Gastrocnemius medialis (tissue), 4 donors: ENCODE measurements around the gene ATP8B4. TPM values are rescaled to one million over a fixed set of nuclear protein-coding genes. Genes with fewer than 3 reads are reported as not detected.

ENCODE experiments used
- ATAC-seq, 2 donors: fragments of 150-250 bp; one replicate each; pipeline ENCODE4 v1.9.1; 2016
- DNase-seq, 2 donors: peaks; one replicate each; pipeline ENCODE4 v3.0.0-alpha.2; 2019
- H3K27ac ChIP-seq, 4 donors: fragments of 200-600 bp; sonication (generic); 1 replicate in 1 of 4; 2 replicates in 3 of 4; pipeline ENCODE4 v1.5.1; 2016 to 2018; ENCODE audit warnings: mild to moderate bottlenecking in 2 of 4, moderate library complexity in 1 of 4
- H3K27me3 ChIP-seq, 3 donors: fragments of 200-600 bp; sonication (generic) in 2 of 3; 1 replicate in 1 of 3; 2 replicates in 2 of 3; pipeline versions ENCODE4 v1.5.1 to v1.6.0; 2016 to 2019; ENCODE audit warnings: mild to moderate bottlenecking in 1 of 3, moderate library complexity in 1 of 3
- H3K36me3 ChIP-seq, 2 donors: fragments of 200-600 bp; sonication (generic) in 1 of 2; one replicate each; pipeline ENCODE4 v1.5.1; 2017 to 2018
- H3K4me1 ChIP-seq, 2 donors: fragments of 200-600 bp; sonication (generic) in 1 of 2; one replicate each; pipeline ENCODE4 v1.5.1; 2016 to 2017; ENCODE audit warnings: mild to moderate bottlenecking in 2 of 2
- H3K4me3 ChIP-seq, 4 donors: fragments of 200-600 bp; sonication (generic) in 3 of 4; 1 replicate in 1 of 4; 2 replicates in 3 of 4; pipeline ENCODE4 v1.5.1; 2016 to 2019; ENCODE audit warnings: mild to moderate bottlenecking in 2 of 4
- H3K9me3 ChIP-seq, 3 donors: fragments of 200-600 bp; sonication (generic) in 2 of 3; 1 replicate in 1 of 3; 2 replicates in 2 of 3; pipeline ENCODE4 v1.5.1; 2016 to 2019
- POLR2A ChIP-seq, 2 donors: fragments of 450-650 bp; IDR thresholded peaks; one replicate each; pipeline ENCODE4 v1.6.1; 2017; ENCODE audit warnings: antibody characterized with exemption in 2 of 2, mild to moderate bottlenecking in 2 of 2, moderate library complexity in 2 of 2
- in situ Hi-C, 4 donors: fragments of 200-750 bp; cut with MboI; loops; one replicate each; pipeline versions ENCODE4 v1.15.0 to v1.8.0; 2017; ENCODE audit warnings: low sequenced_read_pairs in 4 of 4
- intact Hi-C: fragments of 100-400 bp; cut with DNase I; formaldehyde crosslinking; loops from one replicate; pipeline ENCODE4 v1.15.1; 2023; ENCODE audit warnings: low total_unique reads
- total RNA-seq, 4 donors: library from RNA; depleted of rRNA; stranded (reverse); fragments of >200 nt; gene quantifications; one replicate each; pipeline versions ENCODE4 v1.1.0 to v1.2.3, GENCODE V29; 2016
- TF ChIP-seq, protein P1 (sequence below), 5 experiments: fragments of 450-650 bp in 3 of 5; fragments of 200-600 bp in 2 of 5; sonication (generic) in 2 of 5; IDR thresholded peaks in 4 of 5; conservative IDR thresholded peaks in 1 of 5; 1 replicate in 4 of 5; 2 replicates in 1 of 5; pipeline ENCODE4 v1.5.1; 2016 to 2019; ENCODE audit warnings: antibody characterized with exemption in 5 of 5, mild to moderate bottlenecking in 3 of 5, moderate library complexity in 3 of 5

Gene ATP8B4, protein sequence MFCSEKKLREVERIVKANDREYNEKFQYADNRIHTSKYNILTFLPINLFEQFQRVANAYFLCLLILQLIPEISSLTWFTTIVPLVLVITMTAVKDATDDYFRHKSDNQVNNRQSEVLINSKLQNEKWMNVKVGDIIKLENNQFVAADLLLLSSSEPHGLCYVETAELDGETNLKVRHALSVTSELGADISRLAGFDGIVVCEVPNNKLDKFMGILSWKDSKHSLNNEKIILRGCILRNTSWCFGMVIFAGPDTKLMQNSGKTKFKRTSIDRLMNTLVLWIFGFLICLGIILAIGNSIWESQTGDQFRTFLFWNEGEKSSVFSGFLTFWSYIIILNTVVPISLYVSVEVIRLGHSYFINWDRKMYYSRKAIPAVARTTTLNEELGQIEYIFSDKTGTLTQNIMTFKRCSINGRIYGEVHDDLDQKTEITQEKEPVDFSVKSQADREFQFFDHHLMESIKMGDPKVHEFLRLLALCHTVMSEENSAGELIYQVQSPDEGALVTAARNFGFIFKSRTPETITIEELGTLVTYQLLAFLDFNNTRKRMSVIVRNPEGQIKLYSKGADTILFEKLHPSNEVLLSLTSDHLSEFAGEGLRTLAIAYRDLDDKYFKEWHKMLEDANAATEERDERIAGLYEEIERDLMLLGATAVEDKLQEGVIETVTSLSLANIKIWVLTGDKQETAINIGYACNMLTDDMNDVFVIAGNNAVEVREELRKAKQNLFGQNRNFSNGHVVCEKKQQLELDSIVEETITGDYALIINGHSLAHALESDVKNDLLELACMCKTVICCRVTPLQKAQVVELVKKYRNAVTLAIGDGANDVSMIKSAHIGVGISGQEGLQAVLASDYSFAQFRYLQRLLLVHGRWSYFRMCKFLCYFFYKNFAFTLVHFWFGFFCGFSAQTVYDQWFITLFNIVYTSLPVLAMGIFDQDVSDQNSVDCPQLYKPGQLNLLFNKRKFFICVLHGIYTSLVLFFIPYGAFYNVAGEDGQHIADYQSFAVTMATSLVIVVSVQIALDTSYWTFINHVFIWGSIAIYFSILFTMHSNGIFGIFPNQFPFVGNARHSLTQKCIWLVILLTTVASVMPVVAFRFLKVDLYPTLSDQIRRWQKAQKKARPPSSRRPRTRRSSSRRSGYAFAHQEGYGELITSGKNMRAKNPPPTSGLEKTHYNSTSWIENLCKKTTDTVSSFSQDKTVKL
- 1 to 10 TPM; 1.7 to 3.4 (median 2.4) TPM for total RNA-seq

DNA sequence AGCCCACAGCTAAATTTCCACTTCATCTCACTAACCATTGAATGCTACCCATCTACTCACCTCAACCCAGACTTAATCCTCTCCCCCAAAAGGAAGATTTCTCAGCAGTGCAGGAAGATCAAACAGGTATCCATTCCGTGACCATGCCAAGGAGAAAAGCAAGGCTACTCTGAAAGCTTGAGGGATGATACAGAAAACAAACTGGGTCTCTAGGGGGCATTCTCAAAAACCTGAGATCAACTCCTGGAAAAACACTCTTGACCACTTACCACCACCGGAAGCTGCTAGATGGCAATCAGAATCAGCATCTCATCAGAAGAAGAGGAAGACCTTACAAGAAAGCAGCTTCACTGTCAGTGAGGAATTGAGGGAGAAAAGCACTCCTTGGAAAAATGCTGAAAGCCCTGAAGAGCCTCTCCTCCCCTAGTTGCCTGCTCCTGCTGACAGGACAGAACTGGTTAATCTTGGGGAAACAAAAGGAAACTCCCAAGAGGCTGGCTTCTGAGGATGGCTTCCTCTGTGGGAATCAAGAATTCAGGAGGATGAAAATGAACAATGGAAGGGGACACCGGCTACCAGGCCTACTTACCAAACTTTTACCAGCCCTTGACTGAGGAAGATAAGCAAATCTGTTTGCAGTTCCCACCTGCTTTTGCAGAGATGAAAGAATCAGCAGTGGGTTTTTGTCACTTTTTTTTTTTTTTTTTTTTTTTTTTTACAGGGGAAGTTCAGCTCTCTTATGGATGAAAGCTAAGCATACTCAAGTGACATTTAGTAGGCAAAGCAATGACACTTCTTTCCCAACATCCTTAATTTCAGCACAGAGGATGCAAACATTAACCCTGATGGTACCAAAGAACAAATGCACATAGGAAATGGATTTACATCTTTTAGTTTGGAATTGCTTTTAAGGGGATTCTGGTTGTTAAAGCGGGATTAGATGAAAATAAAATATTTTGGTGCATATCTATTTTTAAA, at the start of gene ATP8B4:
Gene ATP8B4, minus strand, starts transcription at position 171 of the 978 bp plus-strand sequence. CDS start 12,267 bp downstream, outside the sequence.
- in situ Hi-C loops (no loop called here), intact Hi-C loops (no loop called here)
- Histone ChIP-seq H3K9me3 (no peaks in the 10 kb centered on the region), H3K27ac (no peak within 1 kb of the TSS), H3K4me1 (no peaks in the 10 kb centered on the region), H3K4me3 (no peak within 1 kb of the TSS), H3K27me3 (no peaks in the 10 kb centered on the region), H3K36me3 (no peaks in the 10 kb centered on the region)
- ATAC-seq (no peak), DNase-seq (no peak)
- no peak for TF ChIP-seq POLR2A (IDR thresholded peaks at IDR 0.05)
- TF ChIP-seq, protein P1, sequence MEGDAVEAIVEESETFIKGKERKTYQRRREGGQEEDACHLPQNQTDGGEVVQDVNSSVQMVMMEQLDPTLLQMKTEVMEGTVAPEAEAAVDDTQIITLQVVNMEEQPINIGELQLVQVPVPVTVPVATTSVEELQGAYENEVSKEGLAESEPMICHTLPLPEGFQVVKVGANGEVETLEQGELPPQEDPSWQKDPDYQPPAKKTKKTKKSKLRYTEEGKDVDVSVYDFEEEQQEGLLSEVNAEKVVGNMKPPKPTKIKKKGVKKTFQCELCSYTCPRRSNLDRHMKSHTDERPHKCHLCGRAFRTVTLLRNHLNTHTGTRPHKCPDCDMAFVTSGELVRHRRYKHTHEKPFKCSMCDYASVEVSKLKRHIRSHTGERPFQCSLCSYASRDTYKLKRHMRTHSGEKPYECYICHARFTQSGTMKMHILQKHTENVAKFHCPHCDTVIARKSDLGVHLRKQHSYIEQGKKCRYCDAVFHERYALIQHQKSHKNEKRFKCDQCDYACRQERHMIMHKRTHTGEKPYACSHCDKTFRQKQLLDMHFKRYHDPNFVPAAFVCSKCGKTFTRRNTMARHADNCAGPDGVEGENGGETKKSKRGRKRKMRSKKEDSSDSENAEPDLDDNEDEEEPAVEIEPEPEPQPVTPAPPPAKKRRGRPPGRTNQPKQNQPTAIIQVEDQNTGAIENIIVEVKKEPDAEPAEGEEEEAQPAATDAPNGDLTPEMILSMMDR (IDR thresholded peaks at IDR 0.05 in 4 of 5, conservative IDR thresholded peaks at IDR 0.05 in 1 of 5) = no peak

DNA sequence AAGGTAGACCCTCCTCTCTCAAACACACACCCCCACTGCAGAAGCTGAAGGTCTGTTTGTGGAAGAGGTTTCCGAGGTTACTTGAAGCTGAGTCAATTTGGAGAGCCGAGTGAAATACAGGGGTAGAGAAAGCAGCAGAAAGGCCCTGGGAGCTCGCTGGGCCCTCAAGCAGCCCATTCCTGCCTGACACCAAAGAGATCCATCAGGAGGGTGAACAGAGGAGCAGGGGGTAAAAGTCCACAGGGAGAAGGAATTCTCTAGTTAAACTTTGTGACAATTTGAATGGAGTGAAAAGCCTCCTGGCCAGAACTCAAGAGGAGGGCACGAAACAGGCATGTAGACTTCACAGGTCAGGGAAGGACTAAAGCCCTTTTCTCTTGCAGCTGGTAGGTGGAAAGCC, 49.3 kb upstream of the ATP8B4 start:
- ATAC-seq (no peak), DNase-seq (no peak)
- in situ Hi-C loops (no loop called here), intact Hi-C loops (no loop called here)
- H3K27ac ChIP-seq = no peak overlapping the region
- no peak overlapping the region for H3K4me3 ChIP-seq
- TF ChIP-seq POLR2A (IDR thresholded peaks at IDR 0.05) = no peak
- TF ChIP-seq, protein P1 (IDR thresholded peaks at IDR 0.05 in 4 of 5, conservative IDR thresholded peaks at IDR 0.05 in 1 of 5) = no peak
- H3K9me3 ChIP-seq = no peaks in the 10 kb centered on the region
- no peaks in the 10 kb centered on the region for H3K4me1 ChIP-seq
- no peaks in the 10 kb centered on the region for H3K36me3 ChIP-seq
- no peaks in the 10 kb centered on the region for H3K27me3 ChIP-seq

DNA sequence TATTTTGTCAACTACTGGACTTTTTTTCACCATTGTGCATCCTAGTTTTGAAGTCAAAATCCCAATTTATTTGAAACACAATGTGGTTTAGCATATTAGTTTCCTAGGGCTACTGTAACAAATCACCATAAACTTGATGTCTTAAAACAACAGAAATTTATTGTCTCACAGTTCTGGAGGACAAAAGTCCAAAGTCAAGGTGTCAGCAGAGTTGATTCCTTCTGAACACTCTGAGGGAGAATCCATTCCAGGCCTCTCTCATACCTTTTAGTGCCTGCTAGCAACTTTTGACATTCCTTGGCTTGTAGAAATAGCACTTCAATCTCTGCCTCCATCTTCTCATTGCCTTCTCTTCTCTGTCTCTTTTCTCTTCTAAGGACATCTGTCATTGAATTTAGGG, 48.1 kb upstream of the ATP8B4 start:
- Histone ChIP-seq H3K4me1 (no peaks in the 10 kb centered on the region), H3K36me3 (no peaks in the 10 kb centered on the region), H3K9me3 (no peaks in the 10 kb centered on the region), H3K27ac (no peak overlapping the region), H3K27me3 (no peaks in the 10 kb centered on the region), H3K4me3 (no peak overlapping the region)
- TF ChIP-seq, protein P1 (IDR thresholded peaks at IDR 0.05 in 4 of 5, conservative IDR thresholded peaks at IDR 0.05 in 1 of 5) = no peak
- no peak for TF ChIP-seq POLR2A (IDR thresholded peaks at IDR 0.05)
- DNase-seq (no peak), ATAC-seq (no peak)
- in situ Hi-C loops = no loop called here
- intact Hi-C loops = no loop called here

DNA sequence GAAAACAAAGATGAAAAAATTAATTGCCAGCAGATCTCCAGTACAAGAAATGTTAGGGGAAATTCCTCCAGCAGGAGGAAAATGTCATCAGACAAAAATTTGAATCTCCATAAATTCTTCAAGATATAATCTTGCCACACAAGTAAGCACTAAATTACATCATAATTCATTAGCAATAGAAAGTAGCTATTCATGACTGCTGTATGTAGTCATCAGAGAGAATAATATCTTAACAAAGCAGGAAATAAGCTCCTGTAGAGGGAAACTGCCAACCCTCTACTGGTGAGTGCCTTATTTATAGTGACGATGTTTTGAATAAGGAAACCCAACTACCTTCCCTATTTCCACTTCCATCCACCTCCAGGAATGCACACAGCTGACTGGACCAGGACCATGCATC, 47.2 kb upstream of the ATP8B4 start:
- Histone ChIP-seq H3K27ac (no peak overlapping the region), H3K4me3 (no peak overlapping the region), H3K4me1 (no peaks in the 10 kb centered on the region), H3K9me3 (no peaks in the 10 kb centered on the region), H3K36me3 (no peaks in the 10 kb centered on the region), H3K27me3 (no peaks in the 10 kb centered on the region)
- no peak for TF ChIP-seq POLR2A (IDR thresholded peaks at IDR 0.05)
- TF ChIP-seq, protein P1 (IDR thresholded peaks at IDR 0.05 in 4 of 5, conservative IDR thresholded peaks at IDR 0.05 in 1 of 5) = no peak
- ATAC-seq (no peak), DNase-seq (no peak)
- intact Hi-C loops (no loop called here), in situ Hi-C loops (no loop called here)
